GM19324 (cell line): ENCODE measurements around the gene PIK3R4.

ENCODE experiments used
- ATAC-seq: cut with Tn5 transposase; IDR thresholded peaks from one replicate; pipeline ENCODE4 v1.9.1; 2021; ENCODE audit warnings: mild to moderate bottlenecking, moderate library complexity; ENCODE audit not compliant: unreplicated experiment, low FRiP score

The PIK3R4 gene

GRCh38 chr3:130645261-130645660 is 101.4 kb downstream of the PIK3R4 start:
- ATAC-seq = no peak

- no peak for ATAC-seq
These were observed 101.9 kb downstream of the PIK3R4 start for GRCh38 chr3:130644628-130645253.

- ATAC-seq = no peak
These were observed 106.6 kb downstream of the PIK3R4 start for GRCh38 chr3:130640027-130640426.

- ATAC-seq = no peak
These were observed 110.0 kb downstream of the PIK3R4 start for GRCh38 chr3:130636480-130637234.

GRCh38 chr3:130635978-130636377 is 110.7 kb downstream of the PIK3R4 start:
- no peak for ATAC-seq

- ATAC-seq = no peak
These were observed 111.3 kb downstream of the PIK3R4 start for GRCh38 chr3:130635285-130635684.
